Smooth muscle cell (in vitro differentiated cells): ENCODE data around the gene RRBP1. TPM values are rescaled to one million over a fixed set of nuclear protein-coding genes. Genes with fewer than 3 reads are reported as not detected.

Source experiments
- DNase-seq: peaks from one replicate; lab custom pipeline; 2025; ENCODE audit not compliant: unreplicated experiment; lab: John Stamatoyannopoulos, UW
- H2AFZ ChIP-seq: fragments of 200-600 bp; sonication (generic); 2 replicates; pipeline ENCODE4 v1.6.0; 2016; ENCODE audit warnings: antibody characterized with exemption, low read depth, mild to moderate bottlenecking
- H3F3A ChIP-seq: fragments of 200-600 bp; sonication (generic); 2 replicates; pipeline ENCODE4 v1.6.0; 2017; ENCODE audit warnings: antibody characterized with exemption, low read depth
- H3K27ac ChIP-seq: fragments of 200-600 bp; sonication (generic); 2 replicates; pipeline ENCODE4 v1.5.1; 2016; ENCODE audit warnings: low read depth, mild to moderate bottlenecking
- H3K27me3 ChIP-seq: fragments of 200-600 bp; sonication (generic); 2 replicates; pipeline ENCODE4 v1.6.1; 2016; ENCODE audit warnings: low read depth, mild to moderate bottlenecking
- H3K36me3 ChIP-seq: fragments of 200-600 bp; sonication (generic); 2 replicates; pipeline ENCODE4 v1.5.1; 2016; ENCODE audit warnings: low read depth
- H3K4me1 ChIP-seq: fragments of 200-600 bp; sonication (generic); 2 replicates; pipeline ENCODE4 v1.5.1; 2016; ENCODE audit warnings: low read depth
- H3K4me2 ChIP-seq: fragments of 200-600 bp; sonication (generic); 2 replicates; pipeline ENCODE4 v1.6.0; 2016; ENCODE audit warnings: mild to moderate bottlenecking
- H3K4me3 ChIP-seq: fragments of 200-600 bp; sonication (generic); 2 replicates; pipeline ENCODE4 v1.5.1; 2016; ENCODE audit warnings: mild to moderate bottlenecking
- H3K79me2 ChIP-seq: fragments of 200-600 bp; sonication (generic); 2 replicates; pipeline ENCODE4 v1.6.0; 2016; ENCODE audit warnings: low read depth, mild to moderate bottlenecking
- H3K9ac ChIP-seq: fragments of 200-600 bp; sonication (generic); 2 replicates; pipeline ENCODE4 v1.6.0; 2016; ENCODE audit warnings: low read depth
- H3K9me3 ChIP-seq: fragments of 200-600 bp; sonication (generic); replicated peaks from 2 replicates; pipeline ENCODE4 v1.5.1; 2016; ENCODE audit warnings: low read depth
- H4K20me1 ChIP-seq: fragments of 200-600 bp; sonication (generic); 2 replicates; pipeline ENCODE4 v1.6.0; 2016; ENCODE audit warnings: low read depth
- CTCF ChIP-seq: fragments of 200-600 bp; sonication (generic); IDR thresholded peaks from 2 replicates; pipeline ENCODE4 v1.5.1; 2017; ENCODE audit warnings: borderline replicate concordance, mild to moderate bottlenecking, antibody characterized with exemption; ENCODE audit not compliant: insufficient read depth, poor library complexity, severe bottlenecking
- WGBS: methylation state at CpG from one replicate; pipeline ENCODE4 v1.1.7; 2016; ENCODE audit warnings: low lambda C conversion rate; 5-methylcytosine and 5-hydroxymethylcytosine counted together
- polyA plus RNA-seq: library from polyadenylated mRNA; unstranded; fragments of >200 nt; fragmentation: Nextera tagmentation; extraction: Ambion mirVana; gene quantifications from 2 replicates; pipeline ENCODE4 v1.2.1, GENCODE V29; 2016
- total RNA-seq: library from RNA; depleted of rRNA; stranded (reverse); fragments of >200 nt; gene quantifications from 2 replicates; pipeline ENCODE4 v1.2.3, GENCODE V29; 2014

RRBP1 gene
- total and polyA plus RNA-seq, 2 experiments from 2014 or later = 142 to 226 TPM

GRCh38 chr20:17612992-17613327 is 69.1 kb downstream of the RRBP1 start:
- Histone ChIP-seq H3K4me1 (no peaks in the 10 kb centered on the region), H3K27me3 (no peaks in the 10 kb centered on the region), H3K4me2 (no peak overlapping the region), H2AFZ (no peak overlapping the region), H3K4me3 (no peak overlapping the region), H3K79me2 (no peaks in the 10 kb centered on the region), H3K27ac (peak overlapping the region; percentile 73), H3K9ac (no peak overlapping the region), H3K36me3 (peaks cover under 1% of the 10 kb centered on the region), H3F3A (peaks cover 56% of the 10 kb centered on the region), H4K20me1 (peaks cover 99% of the 10 kb centered on the region), H3K9me3 (no peaks in the 10 kb centered on the region)
- WGBS = 85% methylated on average over 7 of the region's 7 CpGs
- TF ChIP-seq CTCF = no peak
- DNase-seq = no peak

- Histone ChIP-seq H3K4me2 (no peak overlapping the region), H3K27ac (peak overlapping the region; percentile 73), H3K9ac (no peak overlapping the region)
Measured at GRCh38 chr20:17612287-17612991, 69.6 kb downstream of the RRBP1 start.

GRCh38 chr20:17611540-17612286 is 70.3 kb downstream of the RRBP1 start:
- peaks cover 9% of the 10 kb centered on the region for H3K79me2 ChIP-seq
- H3K4me1 ChIP-seq = no peaks in the 10 kb centered on the region
- H3F3A ChIP-seq = peaks cover 62% of the 10 kb centered on the region
- no peak overlapping the region for H2AFZ ChIP-seq
- no peak overlapping the region for H3K4me2 ChIP-seq
- no peak overlapping the region for H3K9ac ChIP-seq
- peaks cover 99% of the 10 kb centered on the region for H4K20me1 ChIP-seq
- no peak overlapping the region for H3K4me3 ChIP-seq
- no peaks in the 10 kb centered on the region for H3K9me3 ChIP-seq
- TF ChIP-seq CTCF = no peak
- peaks cover 13% of the 10 kb centered on the region for H3K36me3 ChIP-seq
- no peaks in the 10 kb centered on the region for H3K27me3 ChIP-seq
- H3K27ac ChIP-seq = peak overlapping the region; percentile 73
- 88% methylated on average over 26 of the region's 26 CpGs for WGBS
- no peak for DNase-seq

More at GRCh38 chr20:17612287-17612991, 69.6 kb downstream of the RRBP1 start:
- Histone ChIP-seq H3K27me3 (no peaks in the 10 kb centered on the region), H3K4me1 (no peaks in the 10 kb centered on the region), H2AFZ (no peak overlapping the region), H3K9me3 (no peaks in the 10 kb centered on the region), H4K20me1 (peaks cover 99% of the 10 kb centered on the region), H3K79me2 (peaks cover 1% of the 10 kb centered on the region), H3K4me3 (no peak overlapping the region), H3K36me3 (peaks cover 6% of the 10 kb centered on the region), H3F3A (peaks cover 62% of the 10 kb centered on the region)
- WGBS = 73% methylated on average over 16 of the region's 16 CpGs
- no peak for TF ChIP-seq CTCF
- DNase-seq = no peak

- Histone ChIP-seq H3K27ac (peak overlapping the region; percentile 73), H4K20me1 (peaks cover 99% of the 10 kb centered on the region), H3K4me3 (no peak overlapping the region), H3K79me2 (peaks cover 14% of the 10 kb centered on the region), H3K36me3 (peaks cover 16% of the 10 kb centered on the region), H3K4me1 (no peaks in the 10 kb centered on the region), H3F3A (peaks cover 60% of the 10 kb centered on the region), H3K9ac (no peak overlapping the region), H3K27me3 (no peaks in the 10 kb centered on the region), H3K9me3 (no peaks in the 10 kb centered on the region), H2AFZ (no peak overlapping the region), H3K4me2 (no peak overlapping the region)
- DNase-seq = no peak
- WGBS = 72% methylated on average over 6 of the region's 6 CpGs
- TF ChIP-seq CTCF = peak; percentile 41
Measured at GRCh38 chr20:17611290-17611539, 70.8 kb downstream of the RRBP1 start.
